Subcutaneous abdominal adipose tissue (tissue), 5 donors: ENCODE data around the gene TBC1D5.
"Not testable (repeated sequence)": the region's sequence is repeated elsewhere in the genome, so short reads cannot be mapped to it uniquely, and the experiment has no call there.

Source experiments
- H3K27ac ChIP-seq: one replicate; pipeline ENCODE4 v1.7.0; 2013; ENCODE audit warnings: low read depth, mild to moderate bottlenecking, inconsistent platforms, low read length, moderate library complexity
- H3K27me3 ChIP-seq, 5 donors: one replicate each; pipeline ENCODE4 v1.7.0; 2013; ENCODE audit warnings: low read length in 5 of 5, inconsistent platforms in 1 of 5; ENCODE audit not compliant: control insufficient read depth in 5 of 5, insufficient read depth in 4 of 5
- H3K36me3 ChIP-seq, 5 donors: one replicate each; pipeline ENCODE4 v1.7.0; 2013; ENCODE audit warnings: low read length in 5 of 5; ENCODE audit not compliant: control insufficient read depth in 5 of 5, insufficient read depth in 5 of 5
- H3K4me1 ChIP-seq, 5 donors: one replicate each; pipeline ENCODE4 v1.7.0; 2013; ENCODE audit warnings: low read length in 5 of 5, mild to moderate bottlenecking in 3 of 5, moderate library complexity in 1 of 5; ENCODE audit not compliant: control insufficient read depth in 5 of 5, insufficient read depth in 5 of 5
- H3K4me3 ChIP-seq, 5 donors: one replicate each; pipeline ENCODE4 v1.7.0; 2013; ENCODE audit warnings: low read length in 5 of 5, low read depth in 1 of 5
- H3K9ac ChIP-seq, 5 donors: one replicate each; pipeline ENCODE4 v1.7.0; 2013; ENCODE audit warnings: low read length in 5 of 5, mild to moderate bottlenecking in 4 of 5, moderate library complexity in 3 of 5
- H3K9me3 ChIP-seq, 5 donors: one replicate each; pipeline ENCODE4 v1.7.0; 2013; ENCODE audit warnings: low read length in 5 of 5; ENCODE audit not compliant: control insufficient read depth in 5 of 5
- donor health status: healthy.
- donor health status: healthy.
- donor health status: healthy.
- donor health status: healthy.
- donor health status: healthy.

The TBC1D5 gene

GRCh38 chr3:17742102-17742879 lies at the start of gene TBC1D5:
TSS of gene TBC1D5 (minus strand) at chr3:17742631. CDS start at chr3:17508570, 234,061 bp downstream.
- peak within 1 kb of the TSS; percentile 80 to 99 (median 89) for H3K9ac ChIP-seq
- no peaks in the 10 kb centered on the region for H3K9me3 ChIP-seq
- H3K4me3 ChIP-seq, result peak within 1 kb of the TSS; percentile 86 to 92 (median 88)
- peaks cover 7 to 30% (median 27%) of the 10 kb centered on the region in 5 donors for H3K4me1 ChIP-seq
- no peaks in the 10 kb centered on the region for H3K36me3 ChIP-seq
- peak within 1 kb of the TSS; percentile 88 for H3K27ac ChIP-seq
- no peaks in the 10 kb centered on the region for H3K27me3 ChIP-seq

GRCh38 chr3:17783426-17783825 lies 41.0 kb upstream of the TBC1D5 start:
- peaks cover 0 to 4% (median 0%) of the 10 kb centered on the region in 5 donors for H3K9me3 ChIP-seq
- peaks cover 0 to 8% (median 0%) of the 10 kb centered on the region in 5 donors for H3K4me1 ChIP-seq
- no peak overlapping the region for H3K9ac ChIP-seq
- H3K27me3 ChIP-seq, result no peaks in the 10 kb centered on the region
- H3K27ac ChIP-seq, result no peak overlapping the region
- no peaks in the 10 kb centered on the region for H3K36me3 ChIP-seq
- H3K4me3 ChIP-seq, result no peak overlapping the region

GRCh38 chr3:17782751-17783150 lies 40.3 kb upstream of the TBC1D5 start:
- Histone ChIP-seq H3K9me3 (peaks cover 0 to 4% (median 0%) of the 10 kb centered on the region in 5 donors), H3K4me1 (peaks cover 0 to 8% (median 0%) of the 10 kb centered on the region in 5 donors), H3K36me3 (no peaks in the 10 kb centered on the region), H3K27ac (no peak overlapping the region), H3K27me3 (no peaks in the 10 kb centered on the region), H3K9ac (no peak overlapping the region), H3K4me3 (no peak overlapping the region)

- not testable (repeated sequence) for H3K27ac ChIP-seq
Measured at GRCh38 chr3:17780369-17780768, 37.9 kb upstream of the TBC1D5 start.

GRCh38 chr3:17779304-17780250 lies 37.1 kb upstream of the TBC1D5 start:
- not testable (repeated sequence) for H3K9ac ChIP-seq, H3K4me3 ChIP-seq, H3K36me3 ChIP-seq, H3K27ac ChIP-seq, H3K9me3 ChIP-seq, H3K27me3 ChIP-seq, H3K4me1 ChIP-seq

More at GRCh38 chr3:17780369-17780768, 37.9 kb upstream of the TBC1D5 start:
- H3K4me1 ChIP-seq, H3K9me3 ChIP-seq, H3K9ac ChIP-seq, H3K36me3 ChIP-seq, H3K4me3 ChIP-seq, H3K27me3 ChIP-seq: not testable (repeated sequence)

GRCh38 chr3:17777326-17777725 lies 34.9 kb upstream of the TBC1D5 start:
- not testable (repeated sequence) for H3K9me3 ChIP-seq, H3K4me3 ChIP-seq, H3K36me3 ChIP-seq, H3K27me3 ChIP-seq, H3K27ac ChIP-seq, H3K4me1 ChIP-seq, H3K9ac ChIP-seq

- no peak overlapping the region for H3K27ac ChIP-seq
- H3K9me3 ChIP-seq, result no peaks in the 10 kb centered on the region
- H3K4me3 ChIP-seq, result no peak overlapping the region
- no peaks in the 10 kb centered on the region for H3K27me3 ChIP-seq
- H3K9ac ChIP-seq, result no peak overlapping the region
- no peaks in the 10 kb centered on the region for H3K36me3 ChIP-seq
- H3K4me1 ChIP-seq, result peaks cover 0 to 9% (median 0%) of the 10 kb centered on the region in 5 donors
Measured at GRCh38 chr3:17775073-17775472, 32.6 kb upstream of the TBC1D5 start.

- H3K9ac ChIP-seq, result not testable (repeated sequence)
Measured at GRCh38 chr3:17774180-17774910, 31.9 kb upstream of the TBC1D5 start.

GRCh38 chr3:17772556-17772955 lies 30.1 kb upstream of the TBC1D5 start:
- H3K4me1 ChIP-seq, result peaks cover 0 to 5% (median 0%) of the 10 kb centered on the region in 5 donors
- no peak overlapping the region for H3K4me3 ChIP-seq
- no peaks in the 10 kb centered on the region for H3K27me3 ChIP-seq
- H3K9me3 ChIP-seq, result no peaks in the 10 kb centered on the region
- no peaks in the 10 kb centered on the region for H3K36me3 ChIP-seq
- H3K9ac ChIP-seq, result no peak overlapping the region
- H3K27ac ChIP-seq, result no peak overlapping the region

More at GRCh38 chr3:17774180-17774910, 31.9 kb upstream of the TBC1D5 start:
- H3K27me3 ChIP-seq, H3K4me1 ChIP-seq, H3K36me3 ChIP-seq, H3K27ac ChIP-seq, H3K9me3 ChIP-seq, H3K4me3 ChIP-seq: not testable (repeated sequence)
